Esophagus (tissue), 2 donors: ENCODE data around the gene HSD11B2. TPM values are rescaled to one million over a fixed set of nuclear protein-coding genes. Genes with fewer than 3 reads are reported as not detected.

Experiments
- H3K27ac ChIP-seq, 2 donors: one replicate each; pipeline ENCODE4 v1.5.1; 2013; ENCODE audit warnings: low read depth in 2 of 2, mild to moderate bottlenecking in 2 of 2, inconsistent platforms in 1 of 2, low read length in 1 of 2, moderate library complexity in 1 of 2
- H3K27me3 ChIP-seq, 2 donors: one replicate each; pipeline ENCODE4 v1.6.1; 2013; ENCODE audit warnings: low read length in 2 of 2, control low read depth in 1 of 2, mild to moderate bottlenecking in 1 of 2; ENCODE audit not compliant: insufficient read depth in 2 of 2, control insufficient read depth in 1 of 2
- H3K36me3 ChIP-seq, 2 donors: one replicate each; pipeline ENCODE4 v1.6.1; 2013; ENCODE audit warnings: low read length in 1 of 2; ENCODE audit not compliant: control insufficient read depth in 2 of 2, insufficient read depth in 2 of 2
- H3K4me1 ChIP-seq, 2 donors: one replicate each; pipeline ENCODE4 v1.6.1; 2013; ENCODE audit warnings: low read length in 1 of 2; ENCODE audit not compliant: control insufficient read depth in 2 of 2, insufficient read depth in 2 of 2
- H3K4me3 ChIP-seq, 2 donors: one replicate each; pipeline ENCODE4 v1.5.1; 2013; ENCODE audit warnings: low read length in 2 of 2, mild to moderate bottlenecking in 2 of 2, low read depth in 1 of 2, moderate library complexity in 1 of 2
- H3K9me3 ChIP-seq, 2 donors: one replicate each; pipeline ENCODE4 v1.6.1; 2013; ENCODE audit warnings: mild to moderate bottlenecking in 2 of 2, low read depth in 1 of 2, low read length in 1 of 2, moderate library complexity in 1 of 2; ENCODE audit not compliant: control insufficient read depth in 2 of 2, insufficient read depth in 1 of 2
- WGBS, 2 donors: extraction: QIAGEN DNeasy Blood & Tissue Kit; methylation state at CpG; one replicate each; pipeline ENCODE4 v1.1.7; 2013; 5-methylcytosine and 5-hydroxymethylcytosine counted together
- polyA plus RNA-seq, 2 donors: library from polyadenylated mRNA; stranded (reverse); fragments of 200-250 nt; gene quantifications; one replicate each; pipeline ENCODE4 v1.2.3, GENCODE V29; 2013
- donor health status: healthy with polysubstance abuse.
- donor health status: Bipolar disorder and iron deficiency.

The HSD11B2 gene
- polyA plus RNA-seq, 2 donors, result 10.7 to 15.2 TPM

DNA sequence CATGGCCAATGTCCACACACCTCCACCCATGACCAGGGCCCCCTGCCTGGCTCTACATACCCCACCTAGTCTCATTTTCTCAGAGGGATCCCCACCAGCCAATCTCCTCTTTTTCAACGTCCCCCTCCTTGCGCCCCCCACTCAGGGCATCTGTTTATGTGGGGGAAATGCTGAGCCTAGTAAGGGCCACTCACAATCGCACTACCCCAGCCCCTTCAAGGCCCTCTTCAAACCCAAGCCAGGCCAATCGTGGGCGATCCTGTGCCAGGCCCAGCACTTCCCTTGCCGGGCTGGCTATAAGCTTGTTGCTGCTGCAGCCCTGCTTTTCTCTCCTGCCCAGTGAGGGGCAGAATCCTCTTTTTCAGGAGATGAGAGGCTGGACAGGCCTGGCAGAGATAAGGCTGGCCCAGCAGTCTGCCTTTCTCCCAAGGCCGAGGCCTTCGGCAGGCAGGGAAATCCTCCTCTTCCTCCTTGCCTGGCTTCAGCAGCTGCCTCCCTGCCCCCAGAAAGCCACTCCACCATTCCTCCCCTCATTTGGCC, 16.1 kb downstream of the HSD11B2 start:
- Histone ChIP-seq H3K36me3 (peaks cover 25 to 54% of the 10 kb centered on the region in 2 donors), H3K27ac (peak overlapping the region in 1 of 2 donors; percentile 20), H3K4me1 (peaks cover 12 to 21% of the 10 kb centered on the region in 2 donors), H3K4me3 (no peak overlapping the region), H3K9me3 (peaks cover 0 to 2% of the 10 kb centered on the region in 2 donors), H3K27me3 (no peaks in the 10 kb centered on the region)
- WGBS, 2 donors, result 78 to 82% methylated on average over 8 of the region's 8 CpGs

DNA sequence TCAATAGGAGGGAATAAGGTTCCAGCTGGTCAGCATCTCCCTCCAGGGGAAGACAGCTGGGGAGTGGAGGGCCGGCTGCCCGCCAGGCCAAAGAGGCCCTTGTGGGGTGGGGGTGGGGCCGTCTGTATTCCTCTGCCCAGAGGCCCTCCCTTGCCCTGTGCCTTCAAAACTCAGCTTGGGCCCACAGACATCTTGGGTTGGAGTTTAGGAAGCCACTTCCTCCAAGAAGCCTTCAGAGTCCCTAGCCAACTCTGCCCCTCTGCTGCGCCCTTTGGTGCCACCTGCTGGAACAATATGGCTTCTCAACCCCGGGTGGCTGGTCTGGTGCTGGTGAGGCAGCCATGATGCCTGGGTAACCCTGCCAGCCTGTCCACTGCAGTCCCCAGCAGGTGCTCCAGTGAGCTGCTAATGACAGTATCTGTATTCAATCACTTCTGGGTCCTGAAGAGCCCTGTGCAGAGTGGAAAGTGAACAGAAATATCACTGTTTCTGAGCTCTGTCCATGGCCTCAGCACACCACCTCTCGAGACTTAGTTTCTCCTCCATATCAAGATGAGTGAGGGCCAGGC, 16.7 kb downstream of the HSD11B2 start:
- Histone ChIP-seq H3K27me3 (no peaks in the 10 kb centered on the region), H3K27ac (no peak overlapping the region), H3K4me3 (no peak overlapping the region), H3K36me3 (peaks cover 25 to 52% of the 10 kb centered on the region in 2 donors), H3K4me1 (peaks cover 12 to 19% of the 10 kb centered on the region in 2 donors), H3K9me3 (peaks cover 0 to 2% of the 10 kb centered on the region in 2 donors)
- 69 to 81% methylated on average over 6 of the region's 6 CpGs for WGBS, 2 donors

DNA sequence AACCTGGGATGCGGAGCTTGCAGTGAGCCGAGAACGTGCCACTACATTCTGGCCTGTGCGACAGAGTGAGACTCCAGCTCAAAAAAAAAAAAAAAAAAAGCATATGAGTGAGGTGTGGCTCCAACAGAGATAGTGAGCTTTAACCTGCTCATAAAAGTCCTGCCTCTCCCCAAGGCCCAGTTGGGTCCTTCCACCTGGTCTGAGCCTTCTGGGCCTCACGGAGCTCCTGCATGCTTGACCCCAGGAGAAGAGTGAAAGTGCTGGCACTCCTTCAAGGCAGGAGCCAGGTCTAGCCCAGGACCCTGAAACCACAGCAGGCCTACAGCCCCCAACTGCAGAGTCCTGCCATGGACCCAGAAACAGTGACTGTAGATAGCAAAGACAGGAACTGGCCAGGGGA, 17.7 kb downstream of the HSD11B2 start:
- Histone ChIP-seq H3K27ac (no peak overlapping the region), H3K4me3 (no peak overlapping the region), H3K27me3 (no peaks in the 10 kb centered on the region), H3K9me3 (peaks cover 0 to 2% of the 10 kb centered on the region in 2 donors), H3K36me3 (peaks cover 16 to 56% of the 10 kb centered on the region in 2 donors), H3K4me1 (peaks cover 12 to 15% of the 10 kb centered on the region in 2 donors)
- 98 to 99% methylated on average over 5 of the region's 5 CpGs for WGBS, 2 donors

DNA sequence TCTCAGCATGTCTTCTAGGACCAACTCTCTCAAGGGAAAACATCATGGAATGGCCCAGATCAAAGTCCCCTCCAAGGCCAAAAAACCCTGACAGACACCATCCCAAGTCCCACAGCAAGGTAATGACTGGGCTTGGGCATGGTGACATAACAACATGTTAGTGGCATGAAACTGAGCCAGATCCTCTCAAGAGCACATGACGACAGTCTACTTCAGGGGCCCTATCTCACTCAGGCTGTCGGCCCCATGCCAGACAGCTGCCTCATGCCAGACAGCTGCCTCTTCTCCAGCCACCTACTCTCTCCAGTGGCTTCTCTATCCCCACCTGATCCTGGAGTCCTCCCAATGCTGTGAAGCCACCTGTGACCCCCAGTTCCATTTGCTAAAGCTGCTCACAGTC, 18.4 kb downstream of the HSD11B2 start:
- Histone ChIP-seq H3K9me3 (peaks cover 0 to 2% of the 10 kb centered on the region in 2 donors), H3K36me3 (peaks cover 13 to 49% of the 10 kb centered on the region in 2 donors), H3K4me1 (peaks cover 10 to 12% of the 10 kb centered on the region in 2 donors), H3K4me3 (no peak overlapping the region), H3K27me3 (no peaks in the 10 kb centered on the region), H3K27ac (peak overlapping the region in 1 of 2 donors; percentile 6)
- 62 to 79% methylated on average over 2 of the region's 2 CpGs for WGBS, 2 donors

DNA sequence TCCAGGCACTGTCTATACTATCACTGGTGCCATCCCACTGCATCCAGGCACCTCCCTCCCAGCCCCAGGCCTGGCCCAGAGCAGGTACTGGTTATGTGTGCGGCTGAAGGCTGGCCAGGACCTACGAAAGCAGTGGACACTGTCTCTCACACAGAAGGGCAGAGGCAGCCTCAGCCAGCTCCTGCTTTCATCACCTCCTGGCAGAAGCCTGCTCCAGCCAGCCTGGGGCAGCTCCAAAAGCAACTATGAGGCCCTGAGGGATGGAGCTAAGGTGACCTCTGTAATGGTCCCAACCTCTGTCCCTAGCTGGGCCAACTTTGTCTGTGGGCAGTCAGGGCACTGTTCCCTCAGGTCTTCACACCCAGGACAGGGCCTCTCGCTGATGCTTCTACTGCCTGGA, 18.8 kb downstream of the HSD11B2 start:
- H3K36me3 ChIP-seq, result peaks cover 13 to 45% of the 10 kb centered on the region in 2 donors
- no peaks in the 10 kb centered on the region for H3K27me3 ChIP-seq
- H3K27ac ChIP-seq, result peak overlapping the region in 1 of 2 donors; percentile 6
- peaks cover 8 to 12% of the 10 kb centered on the region in 2 donors for H3K4me1 ChIP-seq
- H3K9me3 ChIP-seq, result no peaks in the 10 kb centered on the region
- 77 to 79% methylated on average over 3 of the region's 3 CpGs for WGBS, 2 donors
- no peak overlapping the region for H3K4me3 ChIP-seq

DNA sequence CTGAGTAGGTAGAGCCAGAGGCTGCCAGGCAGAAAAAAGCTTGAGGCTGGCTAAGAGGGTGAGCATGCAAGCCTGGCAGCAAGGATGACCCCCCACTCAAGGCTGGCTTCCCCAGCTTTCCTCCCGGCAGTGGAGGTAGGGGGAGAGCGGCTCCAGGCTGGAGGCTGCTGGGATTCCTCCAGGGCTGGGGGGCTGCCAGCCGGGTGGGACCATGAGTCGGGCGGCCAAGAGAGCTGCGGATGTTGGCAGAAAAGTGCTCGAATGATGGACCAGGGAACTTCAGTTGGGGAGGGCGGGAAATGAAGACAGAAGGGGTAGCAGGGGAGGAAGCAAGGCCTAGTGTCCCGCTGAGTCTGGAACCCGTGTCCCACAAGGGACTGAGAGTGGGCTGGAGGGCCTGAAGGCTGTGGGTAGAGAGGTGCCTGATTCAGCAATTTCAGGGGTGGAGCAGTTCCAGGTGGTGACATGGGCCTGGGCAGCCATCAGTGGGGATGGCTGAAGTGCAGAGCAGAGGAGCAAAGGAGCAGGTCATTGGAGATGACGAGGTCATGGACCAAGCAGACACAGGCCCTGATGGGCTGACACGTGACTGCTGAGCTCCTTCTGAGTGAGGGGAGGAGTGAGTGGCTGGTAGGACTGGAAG, 20.3 kb downstream of the HSD11B2 start:
- H3K4me1 ChIP-seq, result peaks cover 7 to 9% of the 10 kb centered on the region in 2 donors
- H3K36me3 ChIP-seq, result peaks cover 13 to 39% of the 10 kb centered on the region in 2 donors
- no peak overlapping the region for H3K4me3 ChIP-seq
- peak overlapping the region; percentile 10 to 33 for H3K27ac ChIP-seq
- no peaks in the 10 kb centered on the region for H3K9me3 ChIP-seq
- 76 to 84% methylated on average over 10 to 12 of the region's 12 CpGs for WGBS, 2 donors
- no peaks in the 10 kb centered on the region for H3K27me3 ChIP-seq

DNA sequence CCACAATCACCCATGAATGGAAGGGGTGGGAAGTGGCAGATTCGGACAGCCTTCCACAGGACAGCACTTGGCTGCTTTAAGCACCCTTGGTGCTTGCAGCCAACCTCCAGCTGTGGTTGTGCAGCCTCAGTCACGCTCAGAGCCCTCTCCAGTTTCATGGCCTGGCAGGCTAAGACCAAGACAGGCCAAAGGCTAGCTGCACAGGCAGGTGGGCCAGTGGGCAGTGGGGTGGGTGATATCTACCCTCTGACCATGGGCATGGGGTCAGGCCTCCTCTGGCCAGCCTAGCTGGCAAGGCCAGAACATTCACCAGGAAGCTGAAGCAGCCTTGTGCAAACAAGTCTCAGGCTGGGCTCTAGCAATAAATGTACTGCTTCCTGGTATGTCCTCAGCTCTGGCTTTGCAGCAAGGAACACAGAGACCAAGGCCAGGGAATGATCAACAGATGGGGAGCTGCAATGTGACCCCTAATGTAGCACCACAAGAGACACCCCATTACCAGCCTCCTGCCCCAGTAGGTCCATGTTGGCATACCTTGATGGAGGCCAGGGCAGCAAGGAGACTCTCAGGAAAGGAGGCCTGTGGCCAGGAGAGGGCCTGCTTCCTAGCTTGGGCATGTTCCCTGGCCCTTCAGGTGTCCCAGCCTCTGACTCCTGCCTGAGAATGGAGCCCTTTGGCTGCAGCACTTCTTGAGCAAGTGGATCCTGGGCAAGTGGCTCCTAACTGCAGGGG, 20.9 kb downstream of the HSD11B2 start:
- H3K4me1 ChIP-seq, result peaks cover 9 to 10% of the 10 kb centered on the region in 2 donors
- H3K9me3 ChIP-seq, result no peaks in the 10 kb centered on the region
- H3K27me3 ChIP-seq, result no peaks in the 10 kb centered on the region
- peak overlapping the region; percentile 10 to 47 for H3K27ac ChIP-seq
- 76 to 79% methylated on average over 2 of the region's 2 CpGs for WGBS, 2 donors
- H3K36me3 ChIP-seq, result peaks cover 13 to 35% of the 10 kb centered on the region in 2 donors
- H3K4me3 ChIP-seq, result no peak overlapping the region

DNA sequence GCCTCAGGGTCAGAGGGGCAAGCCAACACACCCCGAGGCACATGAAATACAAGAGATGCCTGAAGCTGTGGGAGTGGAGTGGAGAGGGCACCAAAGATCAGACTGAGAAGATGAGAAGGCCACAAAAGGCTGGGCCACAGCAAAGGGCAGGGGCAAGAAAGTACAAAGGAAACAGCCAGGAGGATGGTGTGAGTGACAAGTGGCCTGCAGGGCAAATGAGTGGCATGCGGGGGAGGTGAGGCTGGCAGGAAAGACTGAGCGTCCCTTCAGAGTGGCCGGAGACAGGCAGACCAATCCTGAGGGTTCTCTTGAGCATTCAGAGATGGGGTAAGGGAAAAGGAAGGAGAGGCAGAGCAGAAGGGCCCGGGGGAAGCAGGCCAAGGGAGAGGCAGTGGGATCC, 23.2 kb downstream of the HSD11B2 start:
- Histone ChIP-seq H3K9me3 (no peaks in the 10 kb centered on the region), H3K27me3 (no peaks in the 10 kb centered on the region), H3K4me3 (no peak overlapping the region), H3K27ac (no peak overlapping the region), H3K4me1 (peaks cover 19 to 32% of the 10 kb centered on the region in 2 donors), H3K36me3 (peaks cover 11 to 36% of the 10 kb centered on the region in 2 donors)
- 90 to 92% methylated on average over 5 of the region's 5 CpGs for WGBS, 2 donors

DNA sequence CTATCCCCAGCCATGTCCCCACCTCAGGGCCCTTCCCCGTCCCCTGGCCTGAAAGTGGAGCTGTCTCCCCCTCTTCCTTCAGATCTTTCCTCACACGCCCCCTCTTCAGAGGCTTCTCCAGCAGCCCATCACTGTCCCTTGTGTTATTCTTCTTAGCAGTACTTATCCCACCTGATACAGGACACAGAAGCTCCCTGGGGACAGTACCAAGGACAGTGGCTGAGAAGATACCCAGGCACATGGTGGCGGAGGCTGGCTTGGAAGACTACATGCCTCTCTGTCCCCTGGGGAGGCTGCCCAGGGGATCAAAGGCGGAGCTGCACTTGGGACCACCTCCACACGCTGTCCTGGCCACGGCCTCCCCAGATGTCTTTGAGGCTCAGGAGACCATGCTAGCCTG, 23.9 kb downstream of the HSD11B2 start:
- Histone ChIP-seq H3K27me3 (no peaks in the 10 kb centered on the region), H3K4me1 (peaks cover 26 to 39% of the 10 kb centered on the region in 2 donors), H3K9me3 (no peaks in the 10 kb centered on the region), H3K36me3 (peaks cover 4 to 32% of the 10 kb centered on the region in 2 donors), H3K27ac (no peak overlapping the region), H3K4me3 (no peak overlapping the region)
- WGBS, 2 donors, result 93 to 94% methylated on average over 6 of the region's 6 CpGs
